GM23338 (cell line): Measurements from ENCODE around the gene PCDHGB5. TPM values are rescaled to one million over a fixed set of nuclear protein-coding genes. Genes with fewer than 3 reads are reported as not detected.
"Not testable (repeated sequence)": the region's sequence is repeated elsewhere in the genome, so short reads cannot be mapped to it uniquely, and the experiment has no call there.

Experiments
- ATAC-seq: fragments of 200-7000 bp; cut with Tn5 transposase; 3 replicates; pipeline ENCODE4 v1.9.1; 2020
- DNase-seq: peaks from one replicate; pipeline ENCODE4 v3.0.0-alpha.2; 2015; ENCODE audit warnings: low spot score
- H2AFZ ChIP-seq: fragments of 200-600 bp; sonication (generic); 2 replicates; pipeline ENCODE4 v1.8.0; 2016; ENCODE audit warnings: antibody characterized with exemption, mild to moderate bottlenecking, moderate library complexity
- H3F3A ChIP-seq: fragments of 200-600 bp; sonication (generic); replicated peaks from 2 replicates; pipeline ENCODE4 v1.8.0; 2017; ENCODE audit warnings: antibody characterized with exemption, mixed run types, low read depth
- H3K27ac ChIP-seq: fragments of 200-600 bp; sonication (generic); 2 replicates; pipeline ENCODE4 v1.6.1; 2016; ENCODE audit warnings: low read depth
- H3K27me3 ChIP-seq: fragments of 200-600 bp; sonication (generic); 2 replicates; pipeline ENCODE4 v1.8.0; 2016; ENCODE audit warnings: mild to moderate bottlenecking, mixed run types, moderate library complexity; ENCODE audit not compliant: insufficient read depth
- H3K36me3 ChIP-seq: fragments of 200-600 bp; sonication (generic); 2 replicates; pipeline ENCODE4 v1.8.0; 2016; ENCODE audit warnings: mild to moderate bottlenecking; ENCODE audit not compliant: insufficient read depth
- H3K4me1 ChIP-seq: fragments of 200-600 bp; sonication (generic); 2 replicates; pipeline ENCODE4 v1.8.0; 2016; ENCODE audit warnings: mild to moderate bottlenecking, moderate library complexity; ENCODE audit not compliant: insufficient read depth
- H3K4me2 ChIP-seq: fragments of 200-600 bp; sonication (generic); 2 replicates; pipeline ENCODE4 v1.7.1; 2017; ENCODE audit warnings: mixed run types
- H3K4me3 ChIP-seq: fragments of 200-600 bp; sonication (generic); 2 replicates; pipeline ENCODE4 v1.6.1; 2016; ENCODE audit warnings: mixed run types
- H3K79me2 ChIP-seq: fragments of 200-600 bp; sonication (generic); replicated peaks from 2 replicates; pipeline ENCODE4 v1.8.0; 2017; ENCODE audit warnings: mild to moderate bottlenecking; ENCODE audit not compliant: insufficient read depth
- H3K9me2 ChIP-seq: fragments of 200-600 bp; sonication (generic); 2 replicates; pipeline ENCODE4 v1.8.0; 2017; ENCODE audit not compliant: insufficient read depth
- H4K20me1 ChIP-seq: fragments of 200-600 bp; sonication (generic); replicated peaks from 2 replicates; pipeline ENCODE4 v1.8.0; 2017; ENCODE audit warnings: mild to moderate bottlenecking; ENCODE audit not compliant: insufficient read depth
- H3K27ac Mint-ChIP-seq: 2 replicates; pipeline ENCODE4 v1.8.0; 2020; ENCODE audit warnings: inconsistent platforms, mild to moderate bottlenecking, moderate library complexity, mixed read lengths
- H3K27me3 Mint-ChIP-seq: 3 replicates; pipeline ENCODE4 v1.8.0; 2022; ENCODE audit warnings: low read depth, mild to moderate bottlenecking, moderate library complexity, mixed read lengths, inconsistent platforms; ENCODE audit not compliant: insufficient read depth, poor library complexity
- H3K36me3 Mint-ChIP-seq: 3 replicates; pipeline ENCODE4 v1.8.0; 2021; ENCODE audit warnings: low read depth, mild to moderate bottlenecking, inconsistent platforms, moderate library complexity, mixed read lengths
- H3K4me1 Mint-ChIP-seq: 3 replicates; pipeline ENCODE4 v1.8.0; 2020; ENCODE audit warnings: mild to moderate bottlenecking, inconsistent platforms, mixed read lengths
- H3K4me3 Mint-ChIP-seq: 3 replicates; pipeline ENCODE4 v1.8.0; 2021; ENCODE audit warnings: moderate library complexity, mild to moderate bottlenecking, inconsistent platforms, mixed read lengths
- H3K9me3 Mint-ChIP-seq: 3 replicates; pipeline ENCODE4 v1.8.0; 2020; ENCODE audit warnings: moderate library complexity, mild to moderate bottlenecking, inconsistent platforms, mixed read lengths
- CTCF ChIP-seq, 2 experiments: fragments of 200-600 bp in 1 of 2; sonication (generic) in 1 of 2; conservative IDR thresholded peaks; 2 replicates each; pipeline versions ENCODE4 v1.5.1 to v1.6.1; 2016 to 2017; ENCODE audit warnings: antibody characterized with exemption in 2 of 2, low read depth in 2 of 2, mild to moderate bottlenecking in 2 of 2, moderate library complexity in 1 of 2
- EZH2 ChIP-seq: fragments of 200-600 bp; sonication (generic); IDR thresholded peaks from one replicate; pipeline ENCODE4 v1.8.0; 2017; ENCODE audit warnings: antibody characterized with exemption, mild to moderate bottlenecking, low read depth; ENCODE audit not compliant: unreplicated experiment
- NANOG ChIP-seq: IDR thresholded peaks from 2 replicates; pipeline ENCODE4 v1.6.1; 2016; ENCODE audit warnings: antibody characterized with exemption, borderline replicate concordance
- POLR2AphosphoS5 ChIP-seq: IDR thresholded peaks from 2 replicates; pipeline ENCODE4 v1.6.1; 2016; ENCODE audit warnings: antibody characterized with exemption, low read depth
- STAT1 ChIP-seq: IDR thresholded peaks from one replicate; pipeline ENCODE4 v1.6.1; 2016; ENCODE audit warnings: antibody characterized with exemption; ENCODE audit not compliant: unreplicated experiment
- ZNF114 ChIP-seq: fragments of 250-450 bp; sonication (Bioruptor Pico); IDR thresholded peaks from 2 replicates; pipeline ENCODE4 v1.5.0; 2020; ENCODE audit warnings: mild to moderate bottlenecking, moderate library complexity
- polyA plus RNA-seq: library from polyadenylated mRNA; unstranded; fragments of >200 nt; fragmentation: Nextera tagmentation; extraction: Ambion mirVana; gene quantifications from 2 replicates; pipeline ENCODE4 v1.2.1, GENCODE V29; 2016
- total RNA-seq: library from RNA; depleted of rRNA; stranded (reverse); fragments of >200 nt; shearing (Covaris generic); gene quantifications from 2 replicates; pipeline ENCODE4 v1.2.3, GENCODE V29; 2014

PCDHGB5 gene
- total and polyA plus RNA-seq, 2 experiments from 2014 or later: 2.5 to 18.5 TPM

GRCh38 chr5:141384471-141385267 lies 13.1 kb upstream of the PCDHGB5 start:
- no peak overlapping the region for H3K4me3 ChIP-seq
- TF ChIP-seq EZH2 (no peak), POLR2AphosphoS5 (no peak), NANOG (no peak), ZNF114 (no peak), STAT1 (no peak)
- Mint-ChIP-seq H3K9me3 (peaks cover 71% of the 10 kb centered on the region), H3K27me3 (peaks cover 10% of the 10 kb centered on the region), H3K4me3 (no peak overlapping the region), H3K4me1 (no peaks in the 10 kb centered on the region), H3K27ac (no peak overlapping the region), H3K36me3 (peaks cover 59% of the 10 kb centered on the region)
- no peak overlapping the region for H3K27ac ChIP-seq
- H3K9me2 ChIP-seq: no peaks in the 10 kb centered on the region
- no peak overlapping the region for H2AFZ ChIP-seq
- 0 out of 2 replicates have a peak, but pooled peaks cover 5% of the 10 kb centered on the region for H3K4me1 ChIP-seq
- ATAC-seq: no peak
- H4K20me1 ChIP-seq: no peaks in the 10 kb centered on the region
- peaks cover 7% of the 10 kb centered on the region; the same call in 1 of the 2 replicates for H3K27me3 ChIP-seq
- H3F3A ChIP-seq: no peaks in the 10 kb centered on the region
- no peak for DNase-seq
- no peaks in the 10 kb centered on the region for H3K79me2 ChIP-seq
- no peaks in the 10 kb centered on the region for H3K36me3 ChIP-seq
- H3K4me2 ChIP-seq: no peak overlapping the region

GRCh38 chr5:141387557-141388311 lies 10.0 kb upstream of the PCDHGB5 start, which contains the start of gene PCDHGB4:
PCDHGB4 (plus strand) TSS chr5:141387698; CDS start chr5:141387885, 187 bp downstream.
- H3K27ac Mint-ChIP-seq, H4K20me1 ChIP-seq, H3K36me3 ChIP-seq, H3K27me3 Mint-ChIP-seq, H3K79me2 ChIP-seq, H3K9me2 ChIP-seq, H3K27ac ChIP-seq, H3K27me3 ChIP-seq, H2AFZ ChIP-seq, H3K4me1 ChIP-seq, H3F3A ChIP-seq, H3K4me1 Mint-ChIP-seq: not testable (repeated sequence)
- Histone ChIP-seq H3K4me3 (peak within 1 kb of the TSS; percentile 52), H3K4me2 (peak within 1 kb of the TSS; percentile 67)
- peak; percentile 92 for ATAC-seq
- Mint-ChIP-seq H3K9me3 (peaks cover 89% of the 10 kb centered on the region), H3K4me3 (peak within 1 kb of the TSS; percentile 72), H3K36me3 (peaks cover 74% of the 10 kb centered on the region)
- TF ChIP-seq CTCF (conservative IDR thresholded peaks at IDR 0.05; ENCODE audit: low read depth in 2 of 2) (peak; percentile 72 to 75), POLR2AphosphoS5 (peak; percentile 14; the same call in 1 of the 2 replicates)
- peak; percentile 81 for DNase-seq
